ENCODE data around the gene CSF2.
"Not testable (repeated sequence)": the region's sequence is repeated elsewhere in the genome, so short reads cannot be mapped to it uniquely, and the experiment has no call there.

DNA sequence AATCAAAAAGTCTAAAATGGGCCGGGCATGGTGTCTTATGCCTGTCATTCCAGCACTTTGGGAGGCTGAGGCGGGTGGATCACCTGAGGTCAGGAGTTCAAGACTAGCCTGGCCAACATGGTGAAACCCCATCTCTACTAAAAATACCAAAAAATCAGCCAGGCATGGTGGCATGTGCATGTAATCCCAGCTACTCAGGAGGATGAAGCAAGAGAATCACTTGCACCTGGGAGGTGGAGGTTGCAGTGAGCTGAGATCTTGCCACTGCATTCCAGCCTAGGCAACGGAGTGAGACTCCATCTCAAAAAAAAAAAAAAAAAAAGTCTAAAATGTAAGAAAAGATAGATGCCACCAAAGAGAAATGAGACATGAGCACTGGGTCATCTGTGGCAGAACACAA, 49.4 kb downstream of the CSF2 start:
- TF ChIP-seq, protein P1, sequence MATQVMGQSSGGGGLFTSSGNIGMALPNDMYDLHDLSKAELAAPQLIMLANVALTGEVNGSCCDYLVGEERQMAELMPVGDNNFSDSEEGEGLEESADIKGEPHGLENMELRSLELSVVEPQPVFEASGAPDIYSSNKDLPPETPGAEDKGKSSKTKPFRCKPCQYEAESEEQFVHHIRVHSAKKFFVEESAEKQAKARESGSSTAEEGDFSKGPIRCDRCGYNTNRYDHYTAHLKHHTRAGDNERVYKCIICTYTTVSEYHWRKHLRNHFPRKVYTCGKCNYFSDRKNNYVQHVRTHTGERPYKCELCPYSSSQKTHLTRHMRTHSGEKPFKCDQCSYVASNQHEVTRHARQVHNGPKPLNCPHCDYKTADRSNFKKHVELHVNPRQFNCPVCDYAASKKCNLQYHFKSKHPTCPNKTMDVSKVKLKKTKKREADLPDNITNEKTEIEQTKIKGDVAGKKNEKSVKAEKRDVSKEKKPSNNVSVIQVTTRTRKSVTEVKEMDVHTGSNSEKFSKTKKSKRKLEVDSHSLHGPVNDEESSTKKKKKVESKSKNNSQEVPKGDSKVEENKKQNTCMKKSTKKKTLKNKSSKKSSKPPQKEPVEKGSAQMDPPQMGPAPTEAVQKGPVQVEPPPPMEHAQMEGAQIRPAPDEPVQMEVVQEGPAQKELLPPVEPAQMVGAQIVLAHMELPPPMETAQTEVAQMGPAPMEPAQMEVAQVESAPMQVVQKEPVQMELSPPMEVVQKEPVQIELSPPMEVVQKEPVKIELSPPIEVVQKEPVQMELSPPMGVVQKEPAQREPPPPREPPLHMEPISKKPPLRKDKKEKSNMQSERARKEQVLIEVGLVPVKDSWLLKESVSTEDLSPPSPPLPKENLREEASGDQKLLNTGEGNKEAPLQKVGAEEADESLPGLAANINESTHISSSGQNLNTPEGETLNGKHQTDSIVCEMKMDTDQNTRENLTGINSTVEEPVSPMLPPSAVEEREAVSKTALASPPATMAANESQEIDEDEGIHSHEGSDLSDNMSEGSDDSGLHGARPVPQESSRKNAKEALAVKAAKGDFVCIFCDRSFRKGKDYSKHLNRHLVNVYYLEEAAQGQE (IDR thresholded peaks at IDR 0.05; ENCODE audit: insufficient replicate concordance, low read depth), result not testable (repeated sequence)
- TF ChIP-seq, protein P2, sequence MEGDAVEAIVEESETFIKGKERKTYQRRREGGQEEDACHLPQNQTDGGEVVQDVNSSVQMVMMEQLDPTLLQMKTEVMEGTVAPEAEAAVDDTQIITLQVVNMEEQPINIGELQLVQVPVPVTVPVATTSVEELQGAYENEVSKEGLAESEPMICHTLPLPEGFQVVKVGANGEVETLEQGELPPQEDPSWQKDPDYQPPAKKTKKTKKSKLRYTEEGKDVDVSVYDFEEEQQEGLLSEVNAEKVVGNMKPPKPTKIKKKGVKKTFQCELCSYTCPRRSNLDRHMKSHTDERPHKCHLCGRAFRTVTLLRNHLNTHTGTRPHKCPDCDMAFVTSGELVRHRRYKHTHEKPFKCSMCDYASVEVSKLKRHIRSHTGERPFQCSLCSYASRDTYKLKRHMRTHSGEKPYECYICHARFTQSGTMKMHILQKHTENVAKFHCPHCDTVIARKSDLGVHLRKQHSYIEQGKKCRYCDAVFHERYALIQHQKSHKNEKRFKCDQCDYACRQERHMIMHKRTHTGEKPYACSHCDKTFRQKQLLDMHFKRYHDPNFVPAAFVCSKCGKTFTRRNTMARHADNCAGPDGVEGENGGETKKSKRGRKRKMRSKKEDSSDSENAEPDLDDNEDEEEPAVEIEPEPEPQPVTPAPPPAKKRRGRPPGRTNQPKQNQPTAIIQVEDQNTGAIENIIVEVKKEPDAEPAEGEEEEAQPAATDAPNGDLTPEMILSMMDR (IDR thresholded peaks at IDR 0.05; ENCODE audit: insufficient read depth, low read length), result not testable (repeated sequence)
- TF ChIP-seq SPI1 (IDR thresholded peaks at IDR 0.05; ENCODE audit: borderline replicate concordance, low read depth), result not testable (repeated sequence)

Data from HL-60 (cell line).